CD4-positive, alpha-beta T cell treated with Interleukin-15 for 4 hours (primary cell): ENCODE data around the gene KRTAP10-10.
"Not testable (repeated sequence)": the region's sequence is repeated elsewhere in the genome, so short reads cannot be mapped to it uniquely, and the experiment has no call there.

ENCODE experiments used
- DNase-seq: peaks from one replicate; pipeline ENCODE4 v3.0.0-alpha.2; 2020; ENCODE audit warnings: low spot score

The KRTAP10-10 gene

GRCh38 chr21:44626673-44627143 is 10.4 kb upstream of the KRTAP10-10 start, which contains the start of gene KRTAP10-9:
TSS of gene KRTAP10-9 (plus strand) at chr21:44627093. CDS start at chr21:44627172, 79 bp downstream.
- DNase-seq: no peak

GRCh38 chr21:44627181-44627822 is 9.9 kb upstream of the KRTAP10-10 start:
- not testable (repeated sequence) for DNase-seq

- not testable (repeated sequence) for DNase-seq
Observed at GRCh38 chr21:44627831-44628233, 9.3 kb upstream of the KRTAP10-10 start.

GRCh38 chr21:44628707-44629391 is 8.3 kb upstream of the KRTAP10-10 start:
- no peak for DNase-seq

- peak; percentile 9 for DNase-seq
Observed at GRCh38 chr21:44630440-44630839, 6.7 kb upstream of the KRTAP10-10 start.

- no peak for DNase-seq
Observed at GRCh38 chr21:44632067-44632466, 5.1 kb upstream of the KRTAP10-10 start.

- no peak for DNase-seq
Observed at GRCh38 chr21:44636209-44637017, 743 bp upstream of the KRTAP10-10 start.

- DNase-seq: not testable (repeated sequence)
Observed at GRCh38 chr21:44637851-44638348, 744 bp downstream of the KRTAP10-10 start.

- not testable (repeated sequence) for DNase-seq
Observed at GRCh38 chr21:44638506-44639330, 1.6 kb downstream of the KRTAP10-10 start.

- DNase-seq: no peak
Observed at GRCh38 chr21:44639331-44639655, 2.1 kb downstream of the KRTAP10-10 start.

GRCh38 chr21:44640761-44641160 is 3.6 kb downstream of the KRTAP10-10 start:
- DNase-seq: no peak

GRCh38 chr21:44643741-44644310 is 6.7 kb downstream of the KRTAP10-10 start:
- DNase-seq: no peak

GRCh38 chr21:44644878-44645277 is 7.7 kb downstream of the KRTAP10-10 start:
- DNase-seq: no peak

GRCh38 chr21:44646366-44647221 is 9.4 kb downstream of the KRTAP10-10 start, which contains the start of gene KRTAP10-11:
TSS of gene KRTAP10-11 (plus strand) at chr21:44646414. CDS start at chr21:44646459, 45 bp downstream.
- DNase-seq: not testable (repeated sequence)

- no peak for DNase-seq
Observed at GRCh38 chr21:44647222-44647552, 10.0 kb downstream of the KRTAP10-10 start.

GRCh38 chr21:44648557-44649311 is 11.6 kb downstream of the KRTAP10-10 start:
- DNase-seq: no peak

GRCh38 chr21:44649521-44650100 is 12.5 kb downstream of the KRTAP10-10 start:
- DNase-seq: no peak

GRCh38 chr21:44650265-44650972 is 13.3 kb downstream of the KRTAP10-10 start:
- no peak for DNase-seq
